Measurements from ENCODE around the gene TMEM121B.
A peak's percentile ranks its signal among the peaks of the same experiment; 100 is the strongest.

The TMEM121B gene

GRCh38 chr22:17100621-17101020 lies 20.5 kb downstream of the TMEM121B start:
- Histone ChIP-seq H3K9me3 (ENCODE audit: control insufficient read depth, insufficient read depth, low read length) (no peaks in the 10 kb centered on the region), H3K9ac (ENCODE audit: low read depth, low read length) (no peak overlapping the region), H3K36me3 (ENCODE audit: insufficient read depth, low read length) (peaks cover 4% of the 10 kb centered on the region; the same call in 1 of the 2 replicates), H3K4me1 (ENCODE audit: insufficient read depth, low read length) (no peaks in the 10 kb centered on the region)

- Histone ChIP-seq H3K36me3 (ENCODE audit: insufficient read depth, low read length) (peaks cover 4% of the 10 kb centered on the region; the same call in 1 of the 2 replicates), H3K4me1 (ENCODE audit: insufficient read depth, low read length) (no peaks in the 10 kb centered on the region), H3K9ac (ENCODE audit: low read depth, low read length) (no peak overlapping the region), H3K9me3 (ENCODE audit: control insufficient read depth, insufficient read depth, low read length) (no peaks in the 10 kb centered on the region)
These were observed 22.8 kb downstream of the TMEM121B start for GRCh38 chr22:17098379-17098819.

- Histone ChIP-seq H3K9me3 (ENCODE audit: control insufficient read depth, insufficient read depth, low read length) (no peaks in the 10 kb centered on the region), H3K9ac (ENCODE audit: low read depth, low read length) (no peak overlapping the region), H3K4me1 (ENCODE audit: insufficient read depth, low read length) (no peaks in the 10 kb centered on the region), H3K36me3 (ENCODE audit: insufficient read depth, low read length) (peaks cover 4% of the 10 kb centered on the region; the same call in 1 of the 2 replicates)
These were observed 23.5 kb downstream of the TMEM121B start for GRCh38 chr22:17097701-17098100.

GRCh38 chr22:17097062-17097461 lies 24.1 kb downstream of the TMEM121B start:
- peaks cover under 1% of the 10 kb centered on the region; the same call in 1 of the 2 replicates for H3K36me3 ChIP-seq (ENCODE audit: insufficient read depth, low read length)
- H3K4me1 ChIP-seq (ENCODE audit: insufficient read depth, low read length), result no peaks in the 10 kb centered on the region
- no peak overlapping the region for H3K9ac ChIP-seq (ENCODE audit: low read depth, low read length)
- H3K9me3 ChIP-seq (ENCODE audit: control insufficient read depth, insufficient read depth, low read length), result no peaks in the 10 kb centered on the region

GRCh38 chr22:17096071-17096470 lies 25.1 kb downstream of the TMEM121B start:
- Histone ChIP-seq H3K4me1 (ENCODE audit: insufficient read depth, low read length) (no peaks in the 10 kb centered on the region), H3K36me3 (ENCODE audit: insufficient read depth, low read length) (no peaks in the 10 kb centered on the region; the same call in 1 of the 2 replicates), H3K9me3 (ENCODE audit: control insufficient read depth, insufficient read depth, low read length) (no peaks in the 10 kb centered on the region), H3K9ac (ENCODE audit: low read depth, low read length) (no peak overlapping the region)

- H3K36me3 ChIP-seq (ENCODE audit: insufficient read depth, low read length), result no peaks in the 10 kb centered on the region; the same call in 1 of the 2 replicates
These were observed 25.6 kb downstream of the TMEM121B start for GRCh38 chr22:17095538-17095937.

GRCh38 chr22:17093081-17093480 lies 28.1 kb downstream of the TMEM121B start:
- H3K9ac ChIP-seq (ENCODE audit: low read depth, low read length), result no peak overlapping the region
- H3K4me1 ChIP-seq (ENCODE audit: insufficient read depth, low read length), result no peaks in the 10 kb centered on the region
- H3K36me3 ChIP-seq (ENCODE audit: insufficient read depth, low read length), result no peaks in the 10 kb centered on the region; the same call in 1 of the 2 replicates
- no peaks in the 10 kb centered on the region for H3K9me3 ChIP-seq (ENCODE audit: control insufficient read depth, insufficient read depth, low read length)

More at GRCh38 chr22:17095538-17095937, 25.6 kb downstream of the TMEM121B start:
- no peak overlapping the region for H3K9ac ChIP-seq (ENCODE audit: low read depth, low read length)
- H3K4me1 ChIP-seq (ENCODE audit: insufficient read depth, low read length), result no peaks in the 10 kb centered on the region
- no peaks in the 10 kb centered on the region for H3K9me3 ChIP-seq (ENCODE audit: control insufficient read depth, insufficient read depth, low read length)

- Histone ChIP-seq H3K36me3 (ENCODE audit: insufficient read depth, low read length) (no peaks in the 10 kb centered on the region), H3K4me1 (ENCODE audit: insufficient read depth, low read length) (no peaks in the 10 kb centered on the region), H3K9me3 (ENCODE audit: control insufficient read depth, insufficient read depth, low read length) (no peaks in the 10 kb centered on the region), H3K9ac (ENCODE audit: low read depth, low read length) (no peak overlapping the region)
These were observed 29.3 kb downstream of the TMEM121B start for GRCh38 chr22:17091851-17092250.

- Histone ChIP-seq H3K36me3 (ENCODE audit: insufficient read depth, low read length) (no peaks in the 10 kb centered on the region), H3K9ac (ENCODE audit: low read depth, low read length) (no peak overlapping the region), H3K4me1 (ENCODE audit: insufficient read depth, low read length) (no peaks in the 10 kb centered on the region), H3K9me3 (ENCODE audit: control insufficient read depth, insufficient read depth, low read length) (no peaks in the 10 kb centered on the region)
These were observed 30.6 kb downstream of the TMEM121B start for GRCh38 chr22:17090550-17090949.

- H3K36me3 ChIP-seq (ENCODE audit: insufficient read depth, low read length), result no peaks in the 10 kb centered on the region
- H3K4me1 ChIP-seq (ENCODE audit: insufficient read depth, low read length), result no peaks in the 10 kb centered on the region; the same call in 1 of the 2 replicates
- H3K9me3 ChIP-seq (ENCODE audit: control insufficient read depth, insufficient read depth, low read length), result no peaks in the 10 kb centered on the region; the same call in 1 of the 2 replicates
- H3K9ac ChIP-seq (ENCODE audit: low read depth, low read length), result no peak overlapping the region
These were observed 33.5 kb downstream of the TMEM121B start for GRCh38 chr22:17087498-17088131.

- H3K36me3 ChIP-seq (ENCODE audit: insufficient read depth, low read length), result no peaks in the 10 kb centered on the region
- H3K9me3 ChIP-seq (ENCODE audit: control insufficient read depth, insufficient read depth, low read length), result no peaks in the 10 kb centered on the region; the same call in 1 of the 2 replicates
- no peak overlapping the region for H3K9ac ChIP-seq (ENCODE audit: low read depth, low read length)
- no peaks in the 10 kb centered on the region; the same call in 1 of the 2 replicates for H3K4me1 ChIP-seq (ENCODE audit: insufficient read depth, low read length)
These were observed 34.2 kb downstream of the TMEM121B start for GRCh38 chr22:17086788-17087497.

GRCh38 chr22:17086296-17086695 lies 34.9 kb downstream of the TMEM121B start:
- no peaks in the 10 kb centered on the region; the same call in 1 of the 2 replicates for H3K9me3 ChIP-seq (ENCODE audit: control insufficient read depth, insufficient read depth, low read length)
- peak overlapping the region; percentile 91; the same call in 1 of the 2 replicates for H3K9ac ChIP-seq (ENCODE audit: low read depth, low read length)
- no peaks in the 10 kb centered on the region for H3K36me3 ChIP-seq (ENCODE audit: insufficient read depth, low read length)

GRCh38 chr22:17085277-17086181 lies 35.6 kb downstream of the TMEM121B start:
- H3K36me3 ChIP-seq (ENCODE audit: insufficient read depth, low read length), result no peaks in the 10 kb centered on the region
- peak overlapping the region; percentile 91; the same call in 1 of the 2 replicates for H3K9ac ChIP-seq (ENCODE audit: low read depth, low read length)
- H3K4me1 ChIP-seq (ENCODE audit: insufficient read depth, low read length), result no peaks in the 10 kb centered on the region; the same call in 1 of the 2 replicates
- H3K9me3 ChIP-seq (ENCODE audit: control insufficient read depth, insufficient read depth, low read length), result no peaks in the 10 kb centered on the region; the same call in 1 of the 2 replicates

More at GRCh38 chr22:17086296-17086695, 34.9 kb downstream of the TMEM121B start:
- no peaks in the 10 kb centered on the region; the same call in 1 of the 2 replicates for H3K4me1 ChIP-seq (ENCODE audit: insufficient read depth, low read length)
